Fibroblast of villous mesenchyme (primary cell): ENCODE measurements around the gene GXYLT2. TPM values are rescaled to one million over a fixed set of nuclear protein-coding genes. Genes with fewer than 3 reads are reported as not detected.

Source experiments
- DNase-seq: peaks from one replicate; pipeline ENCODE4 v3.0.0-alpha.2; 2010; ENCODE audit warnings: low read depth
- H3K4me3 ChIP-seq: 2 replicates; pipeline ENCODE4 v1.5.1; 2011; ENCODE audit warnings: low read depth, mild to moderate bottlenecking, low read length
- CTCF ChIP-seq: IDR thresholded peaks from 2 replicates; pipeline ENCODE4 v1.5.1; 2012; ENCODE audit warnings: low read depth, mild to moderate bottlenecking, low read length; ENCODE audit not compliant: insufficient read depth
- total RNA-seq: library from RNA; depleted of rRNA; stranded (reverse); fragments of >200 nt; gene quantifications from 2 replicates; pipeline ENCODE4 v1.2.3, GENCODE V29; 2012

The GXYLT2 gene
- total RNA-seq, 1 donor = 18.1 TPM

DNA sequence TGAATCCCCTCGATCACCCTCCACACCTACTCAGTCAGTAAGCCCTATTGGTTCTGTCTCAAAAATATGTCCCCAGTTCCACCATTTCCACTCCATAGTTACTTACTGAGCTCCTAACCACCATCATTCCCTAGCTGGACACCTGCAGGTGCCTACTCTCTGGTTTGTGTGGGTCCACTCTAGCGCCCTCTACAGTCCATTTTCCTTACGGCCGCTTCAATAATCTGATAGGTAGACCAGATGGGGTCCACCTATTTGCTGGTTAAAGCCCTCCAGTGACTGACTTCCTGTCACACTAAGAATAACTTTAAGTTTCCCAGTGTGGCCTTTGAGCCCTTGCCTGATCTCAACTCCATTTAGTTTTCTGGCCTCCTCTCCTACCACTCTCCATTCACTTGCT lies 5.0 kb downstream of the GXYLT2 start:
- TF ChIP-seq CTCF = peak; percentile 31
- DNase-seq = no peak
- H3K4me3 ChIP-seq = no peak overlapping the region

GRCh38 chr3:72894976-72895552 lies 7.2 kb downstream of the GXYLT2 start:
- no peak for TF ChIP-seq CTCF
- no peak overlapping the region for H3K4me3 ChIP-seq

GRCh38 chr3:72896996-72897757 lies 9.3 kb downstream of the GXYLT2 start:
- peak; percentile 87 for DNase-seq
- H3K4me3 ChIP-seq = no peak overlapping the region
- TF ChIP-seq CTCF = no peak

More at GRCh38 chr3:72894976-72895552, 7.2 kb downstream of the GXYLT2 start:
- peak; percentile 55 for DNase-seq

- no peak for DNase-seq
- TF ChIP-seq CTCF = no peak
- no peak overlapping the region for H3K4me3 ChIP-seq
Measured at GRCh38 chr3:72897758-72898007, 9.8 kb downstream of the GXYLT2 start.

GRCh38 chr3:72899349-72899765 lies 11.5 kb downstream of the GXYLT2 start:
- peak; percentile 60 for DNase-seq
- H3K4me3 ChIP-seq = no peak overlapping the region
- no peak for TF ChIP-seq CTCF

DNA sequence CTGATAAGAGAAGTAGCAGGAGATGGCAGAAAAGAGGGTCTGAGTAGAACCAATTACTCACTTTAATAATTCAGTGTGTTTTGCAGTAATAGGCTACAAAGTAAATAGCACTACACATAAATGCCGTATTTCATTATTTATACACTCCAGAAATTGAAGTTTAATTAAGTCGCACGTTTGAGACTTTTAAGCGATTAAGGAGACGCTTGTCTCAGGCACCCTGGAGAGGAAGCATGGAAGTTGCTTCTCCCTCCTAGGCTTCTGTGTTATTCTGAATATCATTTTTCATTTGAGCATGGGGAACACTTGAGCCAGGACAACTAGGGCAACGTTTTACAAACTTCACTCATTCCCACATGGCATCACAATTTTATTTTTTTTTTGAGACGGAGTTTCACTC lies 12.2 kb downstream of the GXYLT2 start:
- no peak for DNase-seq

More for the DNA sequence above, 12.2 kb downstream of the GXYLT2 start:
- no peak overlapping the region for H3K4me3 ChIP-seq
- no peak for TF ChIP-seq CTCF
